ENCODE data around the gene RPL36AL.
"Not testable (repeated sequence)": the region's sequence is repeated elsewhere in the genome, so short reads cannot be mapped to it uniquely, and the experiment has no call there.

The RPL36AL gene

DNA sequence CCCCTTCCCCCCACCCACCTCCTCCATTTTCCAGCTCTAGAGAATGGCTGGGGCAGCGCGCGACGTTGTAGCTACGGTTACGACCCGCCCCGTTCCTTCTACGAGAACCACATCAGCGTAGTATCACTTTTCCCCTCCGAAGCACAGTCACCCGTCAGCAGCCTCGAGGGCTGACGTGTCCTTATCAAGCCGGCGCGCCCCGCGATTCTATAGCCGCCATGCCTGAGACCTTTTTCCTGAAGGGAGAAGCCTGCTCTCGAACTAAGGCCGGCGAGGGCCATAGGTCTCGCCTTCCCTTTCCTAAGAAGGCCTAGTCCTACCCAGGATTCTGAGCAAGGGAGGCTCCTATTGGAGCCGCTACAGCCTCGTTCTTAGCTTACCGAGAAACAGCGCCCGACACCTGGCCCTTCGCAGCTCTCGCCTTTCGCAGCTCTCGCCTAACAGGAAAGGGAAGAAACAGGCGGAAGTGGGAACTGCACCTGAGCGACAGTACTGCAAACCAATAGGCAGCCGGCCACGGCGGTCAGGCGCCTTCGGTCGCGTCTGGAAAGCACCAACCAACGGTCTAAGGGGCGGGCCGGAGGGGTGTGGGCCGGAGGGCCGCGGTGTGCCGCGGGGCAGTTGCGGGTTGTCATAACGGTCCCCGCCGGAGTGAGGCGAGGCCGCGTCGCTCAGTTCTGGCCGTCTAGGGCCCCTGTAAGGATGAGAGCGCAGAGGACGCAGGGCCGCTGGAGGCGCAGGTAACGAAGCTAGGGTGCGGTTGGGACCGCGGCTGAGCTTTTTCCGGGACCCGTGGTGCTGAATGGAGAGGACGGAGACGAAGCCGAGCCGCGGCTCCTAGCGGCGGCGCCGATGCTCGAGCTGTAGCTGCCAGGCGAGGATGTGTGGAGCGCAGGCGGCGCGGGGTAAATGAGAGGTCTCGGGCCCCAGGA, at the start of gene RPL36AL, which contains the start of gene MGAT2:
Gene RPL36AL (minus strand): TSS at position 445 of the 932 bp plus-strand sequence. CDS start 1,522 bp downstream, outside the sequence.
Gene MGAT2 (plus strand): TSS at position 618 of the 932 bp plus-strand sequence. CDS start 470 bp downstream, outside the sequence.
- DNase-seq (ENCODE audit: low spot score), result peak; percentile 97

DNA sequence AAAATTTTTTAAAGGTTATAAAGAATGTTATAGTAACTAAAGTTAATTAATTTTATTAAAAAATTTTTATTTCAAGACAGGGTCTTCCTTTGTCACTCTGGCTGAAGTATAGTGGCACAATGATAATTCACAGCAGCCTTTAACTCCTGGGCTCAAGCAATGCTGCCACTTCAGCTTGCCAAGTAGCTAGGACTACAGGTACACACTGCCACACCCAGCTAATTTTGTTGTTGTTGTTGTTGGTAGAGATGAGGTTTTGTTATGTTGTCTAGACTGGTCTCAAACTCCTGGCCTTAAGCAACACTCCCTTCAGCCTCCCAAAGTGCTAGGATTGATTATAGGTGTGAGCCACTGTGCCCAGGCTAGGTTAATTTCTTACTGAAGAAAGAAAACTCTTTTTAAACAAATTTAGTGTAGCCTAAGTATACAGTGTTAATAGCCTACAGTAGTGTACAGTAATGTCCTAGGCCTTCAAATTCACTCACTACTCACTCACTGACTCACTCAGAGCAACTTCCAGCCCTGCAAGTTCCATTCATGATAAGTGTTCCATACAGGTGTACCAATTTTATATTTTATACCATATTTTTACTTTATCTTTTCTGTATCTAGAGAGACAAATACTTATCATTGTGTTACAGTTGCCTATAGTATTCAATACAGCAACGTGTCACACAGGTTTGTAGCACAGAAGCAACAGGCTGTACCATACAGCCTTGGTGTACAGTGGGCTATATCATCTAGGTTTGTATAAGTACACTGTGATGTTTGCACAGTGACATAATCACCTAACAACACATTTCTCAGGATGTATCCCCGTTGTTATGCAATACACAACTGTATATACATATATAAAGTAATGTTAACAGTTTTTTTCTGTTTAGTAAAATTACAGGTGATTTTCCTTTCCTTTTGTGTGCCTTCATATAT, 39.4 kb upstream of the RPL36AL start:
- DNase-seq (ENCODE audit: low spot score), result no peak

DNA sequence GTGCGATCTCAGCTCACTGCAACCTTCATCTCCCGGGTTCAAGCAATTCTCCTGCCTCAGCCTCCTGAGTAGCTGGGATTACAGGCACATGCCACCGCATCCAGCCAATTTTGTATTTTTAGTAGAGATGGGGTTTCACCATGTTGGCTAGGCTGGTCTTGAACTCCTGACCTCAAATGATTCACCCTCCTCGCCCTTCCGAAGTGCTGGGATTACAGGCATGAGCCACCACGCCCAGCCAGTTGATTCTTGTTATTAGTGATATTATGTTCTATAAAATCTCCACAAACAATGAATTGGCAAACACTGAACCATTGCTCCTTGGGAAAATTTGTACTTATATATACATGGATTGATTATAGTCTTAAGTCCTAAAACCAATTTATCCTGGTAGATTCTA, 37.1 kb upstream of the RPL36AL start:
- not testable (repeated sequence) for DNase-seq (ENCODE audit: low spot score)

DNA sequence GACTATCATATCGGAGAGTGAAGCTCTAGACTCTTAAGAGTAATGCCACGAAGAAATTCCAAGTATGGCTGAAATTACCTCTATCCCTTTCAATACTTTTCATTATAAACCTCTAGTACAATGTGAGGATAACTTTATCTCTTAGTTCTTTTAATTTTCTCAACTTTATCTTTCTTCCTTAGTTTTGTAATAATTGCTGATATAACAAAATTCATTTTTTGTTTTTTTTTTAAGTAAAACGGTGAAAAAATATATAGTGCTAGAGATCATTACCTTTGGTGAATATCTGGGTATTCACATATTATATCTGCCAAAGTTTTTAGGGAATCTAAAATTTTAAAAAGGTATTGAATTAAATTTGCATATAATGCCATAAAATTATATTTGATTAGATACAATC, 34.1 kb upstream of the RPL36AL start:
- DNase-seq (ENCODE audit: low spot score), result no peak

DNA sequence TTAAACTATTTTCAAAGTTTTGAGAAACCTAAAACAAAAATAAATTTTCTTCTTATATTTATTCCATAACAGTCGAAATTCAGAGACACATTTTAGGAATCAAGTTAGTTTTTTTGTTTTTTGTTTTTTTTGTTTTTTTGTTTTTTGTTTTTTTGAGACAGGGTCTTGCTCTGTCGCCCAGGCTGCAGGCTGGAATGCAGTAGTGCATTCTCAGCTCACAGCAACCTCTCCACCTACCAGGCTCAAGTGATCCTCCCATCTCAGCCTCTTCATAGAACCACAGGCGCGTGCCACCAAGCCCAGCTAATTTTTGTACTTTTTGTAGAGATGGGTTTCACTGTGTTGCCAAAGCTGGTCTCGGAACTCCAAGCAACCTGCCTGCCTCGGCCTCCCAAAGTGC, 33.1 kb upstream of the RPL36AL start:
- DNase-seq (ENCODE audit: low spot score), result no peak

DNA sequence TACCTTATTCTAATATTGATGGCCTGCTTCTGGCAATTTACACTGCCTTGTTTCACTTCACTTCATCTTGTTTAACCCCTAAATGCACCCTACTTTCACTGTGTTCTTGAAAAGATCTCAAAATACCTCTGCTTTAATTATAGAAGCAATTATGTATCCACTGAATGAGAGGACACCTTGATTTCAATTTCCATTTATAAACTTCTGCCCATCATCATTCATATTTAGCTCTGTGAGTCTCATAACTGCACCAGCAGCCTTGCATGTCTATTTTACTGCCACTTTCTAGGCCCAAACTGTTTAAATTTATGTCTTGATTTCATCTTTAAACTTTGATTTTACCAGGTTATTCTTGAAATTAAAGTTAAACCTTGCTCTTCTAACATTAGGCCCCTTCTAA, 21.7 kb upstream of the RPL36AL start:
- DNase-seq (ENCODE audit: low spot score), result no peak

DNA sequence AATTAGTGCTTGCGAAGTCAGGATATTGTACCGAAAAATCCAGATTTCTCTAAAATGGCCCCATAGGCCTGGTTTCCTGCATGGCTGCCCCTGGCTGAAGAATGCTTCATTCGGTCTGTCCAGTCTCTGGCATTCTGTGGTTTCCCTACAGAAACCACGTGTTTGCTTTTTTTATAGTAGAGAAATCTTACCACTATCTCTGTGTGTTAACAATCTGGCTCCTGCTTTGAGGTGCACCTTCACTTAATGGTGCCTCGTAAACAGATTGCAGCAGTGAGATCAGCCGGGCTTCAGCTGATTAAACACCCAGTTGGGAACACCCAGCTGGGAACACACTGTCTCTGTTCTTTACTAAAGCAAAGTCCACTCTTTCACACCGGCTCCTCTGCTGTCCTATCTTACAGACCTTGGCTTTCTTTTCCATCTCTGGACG, 21.3 kb upstream of the RPL36AL start:
- DNase-seq (ENCODE audit: low spot score), result no peak

DNA sequence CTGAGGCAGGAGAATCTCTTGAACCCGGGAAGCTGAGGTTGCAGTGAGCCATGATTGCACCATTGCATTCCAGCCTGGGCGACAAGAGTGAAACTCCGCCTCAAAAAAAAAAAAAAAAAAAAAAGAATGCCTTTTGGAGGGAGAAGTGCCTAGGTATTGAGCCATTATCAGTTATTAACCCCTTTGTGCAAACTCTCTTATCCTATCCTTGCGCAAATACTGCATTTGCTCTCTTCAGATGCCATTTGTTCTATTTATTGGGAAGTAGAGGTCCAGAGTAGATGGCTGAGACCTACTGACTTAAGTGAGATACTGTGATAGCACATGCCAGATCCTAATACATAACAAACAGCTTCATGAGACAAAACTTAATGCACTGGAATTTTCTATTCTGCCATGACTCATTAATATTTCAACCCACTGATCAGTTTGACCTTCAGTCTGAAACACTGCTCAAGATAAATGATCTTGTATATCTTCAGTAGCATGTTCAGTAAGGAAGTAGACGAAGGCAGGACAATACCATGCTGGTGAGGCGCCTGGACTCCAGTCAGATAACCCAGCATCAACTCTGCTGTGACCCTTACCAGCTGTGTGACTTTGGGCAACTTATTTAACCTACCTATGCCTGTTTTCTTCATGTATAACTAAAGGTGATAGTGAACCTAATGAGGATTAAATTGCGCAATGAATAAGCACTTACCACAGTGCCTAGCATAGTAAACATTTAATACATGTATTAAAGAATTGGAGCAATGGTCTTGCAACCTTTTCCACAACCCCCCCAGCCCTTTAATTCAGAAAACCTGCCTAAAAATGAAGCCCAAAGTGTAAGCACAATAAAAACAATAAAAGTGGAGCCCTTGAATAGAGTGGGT, 20.4 kb upstream of the RPL36AL start:
- DNase-seq (ENCODE audit: low spot score), result no peak

DNA sequence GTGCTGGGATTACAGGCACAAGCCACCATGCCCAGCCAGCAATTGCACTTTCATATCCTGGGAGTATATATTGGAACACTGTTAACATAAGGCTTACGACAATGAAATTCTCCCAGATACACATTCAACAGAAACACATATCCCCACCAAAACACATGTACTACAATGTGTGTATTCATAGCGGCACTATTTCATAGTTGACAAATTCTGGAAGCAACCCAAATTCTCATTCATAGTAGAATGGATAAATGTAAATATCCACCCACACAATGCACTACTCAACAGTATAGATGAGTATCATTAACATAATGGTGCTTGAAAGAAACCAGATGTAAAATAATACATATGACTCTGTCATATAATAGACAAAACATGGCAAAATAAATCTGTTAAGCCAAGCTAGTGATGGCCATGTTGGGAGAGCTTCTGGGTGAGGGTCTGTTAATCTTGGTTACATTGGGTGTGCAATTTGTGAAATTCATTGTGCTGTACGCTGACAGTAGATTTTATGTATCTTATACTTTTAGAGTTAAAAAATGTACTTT, 17.2 kb upstream of the RPL36AL start:
- no peak for DNase-seq (ENCODE audit: low spot score)

DNA sequence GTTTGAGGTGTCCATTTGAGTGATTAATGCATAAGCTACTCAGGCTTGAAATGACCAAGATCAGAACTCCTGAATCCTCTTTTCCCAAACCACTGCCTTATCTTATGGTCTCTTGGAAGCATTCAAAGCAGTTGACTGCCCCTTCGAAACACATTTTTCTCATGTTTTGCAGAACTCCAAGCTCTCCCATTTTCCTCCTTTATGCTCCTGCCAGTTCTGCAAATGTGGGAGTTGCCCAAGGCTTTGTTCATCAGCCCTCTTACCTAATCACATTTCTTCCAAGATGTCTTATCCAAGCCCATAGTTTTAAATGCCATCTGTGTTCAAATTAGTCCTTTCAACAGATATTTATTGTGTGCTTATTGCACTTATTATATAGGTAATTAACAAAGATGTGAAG, 16.4 kb upstream of the RPL36AL start:
- DNase-seq (ENCODE audit: low spot score), result no peak

DNA sequence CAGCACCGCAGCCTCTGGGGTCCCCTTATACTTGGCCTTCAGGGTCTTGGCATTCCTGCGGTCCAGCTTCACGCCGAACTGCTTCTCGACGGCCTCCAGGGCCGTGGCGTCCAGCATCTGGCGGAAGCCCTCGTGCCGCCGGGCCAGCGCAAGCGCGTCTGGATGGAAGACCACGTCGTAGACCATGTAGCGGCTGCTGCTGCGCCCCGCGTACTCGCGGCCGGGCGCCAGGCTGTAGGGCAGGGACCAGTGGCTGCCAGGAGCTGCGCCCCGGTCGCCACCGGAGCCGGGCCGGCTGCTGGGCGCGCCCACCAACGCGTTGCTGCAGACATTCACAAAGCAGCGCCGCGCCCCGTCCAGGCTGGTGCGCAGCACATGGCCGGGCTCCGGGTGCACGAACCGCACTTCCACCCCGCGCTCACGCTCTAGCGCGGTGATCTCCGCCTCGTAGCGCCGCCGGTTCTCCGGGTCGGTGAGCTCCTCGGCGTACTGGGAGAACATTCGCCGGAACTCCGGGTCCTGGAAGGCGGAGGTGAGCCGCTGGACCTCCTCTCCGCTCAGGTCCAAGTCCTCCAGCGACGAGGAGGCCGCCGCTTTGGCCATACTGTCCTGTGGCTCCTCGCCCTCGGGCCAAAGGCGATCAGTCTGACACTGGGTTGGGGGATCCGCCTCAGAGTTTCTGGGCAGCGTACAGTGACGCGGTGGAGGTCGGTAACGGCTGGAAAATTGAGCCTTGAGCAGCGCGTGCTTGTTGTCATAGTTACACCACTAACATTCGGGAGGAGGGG, 14.3 kb upstream of the RPL36AL start, which contains the start of gene DNAAF2:
Gene DNAAF2 (minus strand): TSS at position 698 of the 788 bp plus-strand sequence. CDS start 95 bp downstream, at position 603.
- peak; percentile 78 for DNase-seq (ENCODE audit: low spot score)

DNA sequence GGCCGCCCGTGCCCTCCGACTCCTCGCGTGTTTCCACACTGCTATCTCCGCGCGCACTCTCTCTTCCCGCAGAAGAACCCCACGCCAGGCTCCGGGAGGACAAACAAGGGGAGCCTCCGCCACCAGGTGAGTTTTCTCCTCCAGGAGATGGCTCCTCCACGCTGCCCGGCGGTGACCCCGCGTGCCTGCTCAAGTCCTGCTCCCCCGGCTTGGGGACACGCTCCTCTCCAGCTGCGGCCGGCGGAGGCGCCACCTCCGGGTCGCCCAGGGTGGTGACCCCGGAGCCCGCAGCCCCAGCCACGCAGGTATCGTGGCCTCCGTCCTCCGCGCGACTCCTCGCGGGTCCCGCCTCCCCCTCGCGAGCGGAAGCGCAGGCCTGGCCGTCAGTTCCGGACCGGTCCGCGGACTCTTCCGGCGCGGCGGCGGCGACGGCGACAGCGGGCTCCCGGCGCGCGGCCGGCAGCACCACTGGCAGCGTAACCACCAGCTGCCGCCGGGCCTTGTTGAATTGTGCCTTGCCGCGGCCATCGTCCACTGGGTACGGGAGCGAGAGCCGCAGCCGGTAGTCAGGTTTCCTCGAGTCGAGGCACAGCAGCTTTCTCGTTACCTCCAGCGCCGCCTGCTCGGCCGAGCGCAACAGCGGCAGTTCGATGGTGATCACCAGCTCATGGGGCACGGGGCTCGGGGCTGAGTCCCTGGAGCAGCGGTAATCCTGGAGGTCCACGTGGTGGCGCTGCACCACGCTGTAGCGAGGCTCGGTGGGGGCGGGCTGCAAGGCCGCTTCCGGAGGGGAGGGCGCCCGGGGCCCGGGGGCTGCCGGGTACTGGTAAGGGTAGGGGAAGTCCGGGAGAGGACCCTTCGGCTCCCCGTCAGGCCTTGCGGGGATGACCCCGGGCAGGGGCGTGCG, 13.5 kb upstream of the RPL36AL start:
- DNase-seq (ENCODE audit: low spot score), result peak; percentile 95

DNA sequence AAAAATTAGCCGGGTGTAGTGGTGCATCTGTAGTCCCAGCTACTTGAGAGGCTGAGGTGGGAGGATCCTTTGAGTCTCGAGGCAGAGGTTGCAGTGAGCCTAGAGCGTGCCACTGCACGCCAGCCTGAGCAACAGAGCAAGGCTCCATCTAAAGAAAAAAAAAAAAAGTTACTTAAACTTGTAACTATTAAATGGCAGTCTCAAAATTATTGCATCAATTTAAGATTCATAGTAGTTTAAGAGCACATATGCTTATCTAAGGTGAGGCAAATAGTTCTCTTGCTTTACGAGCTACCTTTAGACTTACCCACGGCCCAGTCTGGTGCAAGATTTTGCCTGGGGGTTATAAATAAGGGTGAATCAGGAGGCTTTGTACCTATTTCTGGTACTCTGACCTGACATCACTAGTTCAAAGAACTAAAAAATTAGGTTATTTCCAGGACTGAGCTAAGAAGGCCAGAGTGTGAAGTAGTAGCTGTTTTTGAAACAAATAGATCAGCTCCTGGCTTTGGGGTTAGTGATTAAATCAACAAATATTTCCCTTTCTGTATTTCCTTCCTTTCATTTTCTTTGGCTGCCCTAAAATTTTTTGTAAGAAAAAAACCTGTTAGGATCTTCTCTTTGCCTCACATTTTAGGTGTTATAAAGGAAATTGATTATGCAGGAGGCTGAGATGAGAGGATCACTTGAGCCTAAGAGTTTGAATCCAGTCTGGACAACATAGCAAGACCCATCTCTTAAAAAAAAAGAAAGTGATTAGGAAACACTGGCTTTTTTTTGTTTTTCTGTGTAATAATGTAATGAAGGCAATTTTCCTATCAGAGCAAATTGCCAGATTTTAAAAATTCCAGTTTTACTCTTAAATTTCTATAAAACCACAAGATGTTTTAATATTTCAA, 3.8 kb upstream of the RPL36AL start:
- DNase-seq (ENCODE audit: low spot score), result peak; percentile 80

DNA sequence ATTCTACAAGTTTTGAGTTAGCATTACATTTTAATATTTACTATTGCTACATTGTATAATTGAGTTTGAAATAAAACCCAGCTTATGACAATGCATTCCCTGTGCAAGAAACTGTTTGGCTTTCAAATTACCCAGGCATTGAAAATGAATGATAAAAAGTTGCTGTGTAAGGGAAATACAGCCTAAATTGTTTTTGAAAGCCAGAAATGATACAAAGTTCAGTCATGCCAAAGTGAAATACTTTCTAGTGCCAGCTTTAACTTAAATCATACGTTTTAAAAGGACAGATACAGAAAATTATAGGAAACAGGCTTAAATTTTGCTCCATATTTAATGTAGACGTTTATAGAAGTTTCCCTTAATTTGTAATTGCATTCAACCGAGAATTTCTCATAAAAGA, 3.0 kb upstream of the RPL36AL start:
- DNase-seq (ENCODE audit: low spot score), result no peak

DNA sequence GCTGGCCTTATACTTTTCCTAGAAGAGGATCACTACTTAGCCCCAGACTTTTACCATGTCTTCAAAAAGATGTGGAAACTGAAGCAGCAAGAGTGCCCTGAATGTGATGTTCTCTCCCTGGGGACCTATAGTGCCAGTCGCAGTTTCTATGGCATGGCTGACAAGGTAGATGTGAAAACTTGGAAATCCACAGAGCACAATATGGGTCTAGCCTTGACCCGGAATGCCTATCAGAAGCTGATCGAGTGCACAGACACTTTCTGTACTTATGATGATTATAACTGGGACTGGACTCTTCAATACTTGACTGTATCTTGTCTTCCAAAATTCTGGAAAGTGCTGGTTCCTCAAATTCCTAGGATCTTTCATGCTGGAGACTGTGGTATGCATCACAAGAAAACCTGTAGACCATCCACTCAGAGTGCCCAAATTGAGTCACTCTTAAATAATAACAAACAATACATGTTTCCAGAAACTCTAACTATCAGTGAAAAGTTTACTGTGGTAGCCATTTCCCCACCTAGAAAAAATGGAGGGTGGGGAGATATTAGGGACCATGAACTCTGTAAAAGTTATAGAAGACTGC, 1.7 kb upstream of the RPL36AL start:
- DNase-seq (ENCODE audit: low spot score), result no peak

DNA sequence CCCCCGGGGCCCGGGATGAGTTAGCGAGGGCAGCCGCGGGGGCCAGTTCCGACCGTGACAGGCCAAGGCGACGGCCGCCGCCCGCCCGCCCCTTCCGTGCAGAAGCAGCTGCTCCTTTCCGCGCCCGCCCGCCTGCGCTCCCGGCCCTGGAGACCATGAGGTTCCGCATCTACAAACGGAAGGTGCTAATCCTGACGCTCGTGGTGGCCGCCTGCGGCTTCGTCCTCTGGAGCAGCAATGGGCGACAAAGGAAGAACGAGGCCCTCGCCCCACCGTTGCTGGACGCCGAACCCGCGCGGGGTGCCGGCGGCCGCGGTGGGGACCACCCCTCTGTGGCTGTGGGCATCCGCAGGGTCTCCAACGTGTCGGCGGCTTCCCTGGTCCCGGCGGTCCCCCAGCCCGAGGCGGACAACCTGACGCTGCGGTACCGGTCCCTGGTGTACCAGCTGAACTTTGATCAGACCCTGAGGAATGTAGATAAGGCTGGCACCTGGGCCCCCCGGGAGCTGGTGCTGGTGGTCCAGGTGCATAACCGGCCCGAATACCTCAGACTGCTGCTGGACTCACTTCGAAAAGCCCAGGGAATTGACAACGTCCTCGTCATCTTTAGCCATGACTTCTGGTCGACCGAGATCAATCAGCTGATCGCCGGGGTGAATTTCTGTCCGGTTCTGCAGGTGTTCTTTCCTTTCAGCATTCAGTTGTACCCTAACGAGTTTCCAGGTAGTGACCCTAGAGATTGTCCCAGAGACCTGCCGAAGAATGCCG, 872 bp upstream of the RPL36AL start:
- peak; percentile 58 for DNase-seq (ENCODE audit: low spot score)

DNA sequence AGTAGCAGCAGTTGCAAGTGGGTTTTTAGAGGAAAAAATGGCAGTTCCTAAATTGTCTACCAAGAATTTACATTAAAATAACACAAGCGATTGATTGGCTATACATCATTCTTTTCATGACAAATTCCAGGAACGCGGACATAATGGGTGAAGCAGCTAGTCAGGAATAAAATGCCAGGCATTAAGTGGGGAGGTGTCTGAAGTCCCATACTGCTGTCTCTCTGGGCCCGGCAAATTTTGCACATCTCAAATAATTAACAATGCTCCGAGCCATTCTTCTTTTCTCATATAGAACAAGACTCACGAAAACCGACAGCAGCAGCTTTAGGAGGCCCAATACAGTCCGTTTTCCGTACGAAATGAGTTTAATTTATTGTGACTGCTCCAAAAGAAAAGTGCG, 696 bp downstream of the RPL36AL start:
- DNase-seq (ENCODE audit: low spot score), result no peak

Measured in CD4-positive, alpha-beta T cell treated with Interleukin-2 at 100 ng/mL for 4 hours (primary cell).